ENCODE results near the gene NPHP4.

NPHP4 gene

GRCh38 chr1:5889462-5889861 lies 102.8 kb downstream of the NPHP4 start:
- no peak for DNase-seq

GRCh38 chr1:5888606-5889211 lies 103.5 kb downstream of the NPHP4 start:
- no peak for DNase-seq

- DNase-seq = no peak
These were observed 104.3 kb downstream of the NPHP4 start for GRCh38 chr1:5887971-5888361.

- DNase-seq = no peak
These were observed 104.8 kb downstream of the NPHP4 start for GRCh38 chr1:5887349-5887970.

- DNase-seq = no peak
These were observed 105.5 kb downstream of the NPHP4 start for GRCh38 chr1:5886541-5887348.

- DNase-seq = no peak
These were observed 106.1 kb downstream of the NPHP4 start for GRCh38 chr1:5886140-5886483.

GRCh38 chr1:5885471-5886139 lies 106.6 kb downstream of the NPHP4 start:
- DNase-seq = no peak

- no peak for DNase-seq
These were observed 108.1 kb downstream of the NPHP4 start for GRCh38 chr1:5884110-5884509.

GRCh38 chr1:5883129-5884048 lies 108.8 kb downstream of the NPHP4 start:
- DNase-seq = no peak

GRCh38 chr1:5882367-5883128 lies 109.7 kb downstream of the NPHP4 start:
- DNase-seq = no peak

GRCh38 chr1:5881526-5882222 lies 110.6 kb downstream of the NPHP4 start:
- DNase-seq = no peak

- DNase-seq = no peak
These were observed 111.4 kb downstream of the NPHP4 start for GRCh38 chr1:5880630-5881405.

- DNase-seq = no peak
These were observed 112.8 kb downstream of the NPHP4 start for GRCh38 chr1:5879421-5879820.

- no peak for DNase-seq
These were observed 113.3 kb downstream of the NPHP4 start for GRCh38 chr1:5878971-5879370.

- no peak for DNase-seq
These were observed 114.3 kb downstream of the NPHP4 start for GRCh38 chr1:5877683-5878530.

GRCh38 chr1:5877001-5877400 lies 115.2 kb downstream of the NPHP4 start:
- DNase-seq = no peak

- DNase-seq = no peak
These were observed 116.1 kb downstream of the NPHP4 start for GRCh38 chr1:5876094-5876650.

- no peak for DNase-seq
These were observed 116.8 kb downstream of the NPHP4 start for GRCh38 chr1:5875345-5875910.
